GM21367 (cell line): ENCODE data around the gene CCL15.
"Not testable (repeated sequence)": the region's sequence is repeated elsewhere in the genome, so short reads cannot be mapped to it uniquely, and the experiment has no call there.

ENCODE experiments used
- ATAC-seq: cut with Tn5 transposase; IDR thresholded peaks from one replicate; pipeline ENCODE4 v1.9.1; 2021; ENCODE audit not compliant: unreplicated experiment

Gene CCL15

DNA sequence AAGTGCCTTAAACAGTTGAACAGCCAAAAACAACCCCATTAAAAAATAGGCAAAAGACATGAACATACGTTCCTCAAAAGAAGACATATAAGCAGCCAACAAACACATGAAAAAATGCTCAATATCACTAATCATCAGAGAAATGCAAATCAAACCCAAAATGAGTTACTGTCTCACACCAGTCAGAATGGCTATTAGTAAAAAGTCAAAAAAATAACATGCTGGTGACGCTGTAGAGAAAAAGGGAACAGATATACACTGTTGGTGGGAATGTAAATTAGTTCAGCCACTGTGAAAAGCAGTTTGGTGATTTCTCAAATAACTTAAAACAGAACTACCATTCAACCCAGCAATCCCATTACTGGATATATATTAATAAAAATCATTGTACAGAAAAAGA, 6.0 kb downstream of the CCL15 start:
- ATAC-seq = not testable (repeated sequence)

DNA sequence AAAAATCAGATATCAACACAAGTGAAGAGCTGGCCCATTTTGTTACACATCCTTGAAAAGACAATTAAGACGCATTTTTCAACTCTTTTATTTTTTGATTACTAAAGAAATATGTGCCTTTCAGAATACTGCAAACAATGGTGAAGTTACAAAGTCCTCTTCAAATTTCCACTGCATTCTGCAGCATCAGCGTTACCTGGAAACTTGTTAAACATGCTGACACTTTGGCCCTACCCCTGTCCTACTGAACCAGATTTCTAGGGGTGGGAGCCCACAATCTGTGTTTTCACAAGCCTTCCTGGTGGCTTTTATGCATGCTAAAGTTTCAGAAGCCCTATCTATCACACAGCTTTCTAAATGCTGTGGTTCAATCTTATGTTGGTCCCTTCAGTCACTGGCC, 10.3 kb downstream of the CCL15 start:
- no peak for ATAC-seq

DNA sequence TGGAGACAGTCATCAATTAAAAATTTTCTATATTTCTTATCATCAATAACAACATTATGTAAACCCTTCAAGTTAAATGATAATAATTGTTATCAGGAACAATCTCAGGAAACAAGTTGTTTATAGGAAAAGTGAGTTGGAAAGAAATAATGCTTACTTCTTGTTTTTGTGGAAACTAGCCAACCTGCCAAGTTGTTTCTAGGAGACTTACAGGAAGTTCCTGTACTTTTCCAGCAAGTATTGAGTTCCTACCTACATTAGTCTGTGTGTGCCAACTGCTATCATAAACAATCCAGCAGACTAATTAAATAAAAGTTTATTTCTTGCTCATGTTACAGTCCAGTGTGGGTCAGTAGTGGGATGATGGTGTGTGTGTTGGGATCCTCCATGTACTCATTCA, 13.2 kb downstream of the CCL15 start:
- ATAC-seq = no peak

DNA sequence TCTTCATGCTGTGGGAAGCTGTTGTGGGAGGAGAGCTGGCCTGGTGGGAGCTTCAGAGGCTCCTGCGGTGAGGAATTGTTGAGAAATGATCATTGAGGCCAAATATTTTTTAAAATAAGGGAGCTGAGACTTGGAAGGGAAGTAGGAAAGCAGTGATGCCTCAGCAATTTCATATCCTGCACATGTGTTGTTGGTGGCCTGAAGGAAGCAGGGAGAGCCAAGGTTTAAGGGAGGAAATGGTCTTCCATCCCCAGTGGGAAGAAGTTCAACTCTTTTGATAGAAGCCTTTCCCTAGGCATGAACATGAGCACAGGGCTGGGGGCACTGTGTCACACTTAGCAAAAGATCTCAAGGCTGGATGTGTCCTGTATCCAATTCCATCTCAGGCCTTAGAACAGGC, 14.7 kb downstream of the CCL15 start, which contains the start of gene CCL14:
Gene CCL14, minus strand, starts transcription at position 87 of the 400 bp plus-strand sequence. Its CDS starts 80 bp downstream, at position 7.
- no peak for ATAC-seq

- no peak for ATAC-seq
Measured at GRCh38 chr17:35984140-35984539, 17.2 kb downstream of the CCL15 start.

DNA sequence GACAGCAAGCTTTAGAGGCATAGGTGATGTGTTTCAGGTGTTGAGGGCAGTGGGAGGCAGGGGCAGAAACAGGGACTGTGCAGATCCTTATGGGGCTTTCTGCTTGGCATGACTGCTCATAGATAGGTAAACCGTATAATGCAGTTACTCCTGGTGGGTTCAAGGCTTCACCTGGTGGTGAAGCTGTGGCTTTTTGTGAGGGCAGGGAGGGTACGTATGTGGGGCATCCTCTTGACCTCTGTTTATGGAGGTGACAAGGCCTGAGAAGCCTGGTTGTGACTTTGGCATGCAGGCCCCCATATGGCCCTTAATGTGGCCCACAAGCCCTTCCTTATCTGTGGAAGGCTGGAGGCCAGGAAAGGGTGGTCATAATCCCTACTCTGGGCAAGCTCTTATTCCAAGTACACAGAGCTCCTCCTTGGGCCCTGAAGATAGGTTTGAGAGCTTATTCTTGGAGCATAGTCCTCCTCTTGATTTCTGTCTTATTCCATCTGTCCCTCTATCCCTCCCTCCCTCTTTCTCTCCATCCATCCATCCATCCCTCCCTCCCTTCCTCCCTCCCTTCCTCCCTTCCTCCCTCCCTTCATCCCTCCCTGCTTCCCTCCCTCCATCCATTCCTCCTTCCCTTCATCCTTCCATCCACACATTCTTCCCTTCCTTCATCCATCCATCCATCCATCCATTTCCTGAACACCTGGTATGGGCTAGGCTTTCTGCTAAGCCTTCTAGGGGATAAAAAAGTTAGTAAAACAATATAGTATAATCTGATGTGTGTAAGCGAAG, 18.8 kb downstream of the CCL15 start:
- ATAC-seq = no peak

DNA sequence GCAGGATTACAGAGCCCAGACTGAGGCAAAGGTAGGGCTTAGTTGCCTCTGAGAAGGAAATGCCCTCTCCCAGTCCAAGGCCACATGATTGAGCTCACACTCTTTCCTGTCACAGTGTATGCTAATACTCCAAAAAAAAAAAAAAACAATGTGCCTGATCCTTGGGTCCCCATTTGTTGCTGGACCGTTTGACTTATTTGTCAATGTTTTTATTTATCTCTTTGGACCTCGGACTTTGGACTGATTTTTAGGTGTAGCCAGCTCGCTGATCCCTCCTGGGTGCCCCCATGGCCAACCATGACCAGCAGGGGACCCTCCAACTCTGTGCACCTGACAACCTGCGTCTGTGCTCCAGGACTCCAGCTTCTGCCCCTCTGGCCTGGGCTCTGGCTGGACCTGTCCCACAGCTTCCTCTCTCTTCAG, 19.4 kb downstream of the CCL15 start:
- no peak for ATAC-seq

DNA sequence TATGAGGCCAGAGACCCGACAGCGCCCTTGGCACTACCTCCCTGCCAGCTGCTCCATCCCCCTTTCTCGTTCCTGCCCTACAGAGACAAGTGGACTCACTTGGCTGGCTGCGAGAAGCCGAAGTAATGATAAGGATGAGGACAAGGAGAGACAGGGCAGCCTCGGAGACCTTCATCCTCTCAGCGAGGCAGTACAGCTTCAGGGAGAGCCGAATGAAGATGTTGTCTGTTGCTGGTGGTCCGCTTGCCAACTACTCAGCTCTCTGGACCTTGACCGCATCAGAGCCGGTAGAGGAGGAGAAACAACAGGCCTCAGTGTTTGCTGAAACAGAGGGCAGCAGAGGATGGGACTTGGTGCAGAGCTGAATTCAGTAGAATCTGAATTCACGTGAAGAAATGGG, 20.1 kb downstream of the CCL15 start, which contains the start of gene CCL16:
Gene CCL16, minus strand, starts transcription at position 252 of the 400 bp plus-strand sequence. Its CDS starts 77 bp downstream, at position 175.
- ATAC-seq = no peak

GRCh38 chr17:35978346-35978745, 23.0 kb downstream of the CCL15 start:
- ATAC-seq = no peak

DNA sequence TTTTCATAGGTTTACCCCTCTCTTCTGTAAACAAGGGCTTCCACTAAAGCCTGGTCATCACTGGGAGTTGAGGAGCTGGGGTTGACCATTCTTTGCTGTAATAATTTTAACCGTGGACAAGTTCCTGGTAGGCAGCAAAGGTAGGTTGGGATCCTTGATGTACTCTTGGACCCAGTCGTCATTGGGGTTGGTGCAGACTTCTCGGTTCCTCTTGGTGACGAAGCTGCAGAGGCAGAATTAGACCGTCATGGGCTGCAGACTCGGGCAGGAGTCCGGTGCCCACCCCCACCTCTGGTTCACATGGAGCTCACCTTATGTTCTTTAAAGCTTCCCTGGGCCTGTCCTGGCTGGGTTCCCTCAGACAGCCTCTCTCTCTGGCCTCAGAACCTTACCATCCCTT, 23.8 kb downstream of the CCL15 start:
- no peak for ATAC-seq

GRCh38 chr17:35973333-35974260, 27.8 kb downstream of the CCL15 start:
- no peak for ATAC-seq

- no peak for ATAC-seq
Measured at GRCh38 chr17:35972945-35973332, 28.4 kb downstream of the CCL15 start.

GRCh38 chr17:35972535-35972934, 28.8 kb downstream of the CCL15 start:
- no peak for ATAC-seq

GRCh38 chr17:35972066-35972465, 29.3 kb downstream of the CCL15 start:
- no peak for ATAC-seq

- no peak for ATAC-seq
Measured at GRCh38 chr17:35969558-35970380, 31.6 kb downstream of the CCL15 start.

DNA sequence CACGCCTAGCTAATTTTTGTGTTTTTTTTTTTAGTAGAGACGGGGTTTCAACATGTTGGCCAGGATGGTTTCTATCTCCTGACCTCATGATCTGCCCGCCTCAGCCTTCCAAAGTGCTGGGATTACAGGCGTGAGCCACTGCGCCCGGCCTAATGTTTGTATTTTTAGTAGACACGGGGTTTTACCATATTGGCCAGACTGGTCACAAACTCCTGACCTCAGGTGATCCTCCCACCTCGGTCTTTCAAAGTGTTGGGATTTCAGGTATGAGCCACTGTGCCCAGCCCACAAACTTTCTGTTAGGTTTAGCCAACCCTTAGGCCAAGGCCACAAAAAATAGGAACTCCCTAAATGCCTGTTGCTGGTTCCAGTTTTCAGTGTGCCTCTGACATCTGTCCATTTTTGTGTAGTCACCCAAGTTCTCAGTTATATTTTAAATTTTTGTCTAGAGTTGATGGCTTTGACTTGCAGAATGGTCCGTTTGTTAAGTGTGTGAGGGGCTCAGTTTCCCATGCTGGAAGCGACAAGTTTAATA, 32.8 kb downstream of the CCL15 start:
- no peak for ATAC-seq

DNA sequence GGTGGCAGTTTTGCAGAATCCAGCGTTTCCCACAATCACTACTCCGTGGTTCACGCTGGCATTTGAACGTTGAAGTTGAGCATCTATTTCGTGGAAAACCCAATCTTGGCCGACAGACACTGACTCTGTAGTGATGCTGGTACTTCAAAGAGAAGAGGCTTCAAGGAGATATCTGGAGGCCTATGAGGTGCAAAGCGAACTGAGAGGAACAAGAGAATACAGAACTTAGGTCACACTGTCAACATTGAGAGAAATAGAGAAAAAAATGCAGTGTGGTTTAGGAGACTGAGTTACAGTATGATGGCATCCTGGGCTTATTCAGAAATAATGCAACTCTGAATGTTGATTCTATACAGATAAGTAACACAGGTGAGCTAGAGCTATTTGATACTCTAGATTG, 36.1 kb downstream of the CCL15 start:
- ATAC-seq = no peak

- no peak for ATAC-seq
Measured at GRCh38 chr17:35963663-35964062, 37.7 kb downstream of the CCL15 start.

GRCh38 chr17:35953720-35954119, 47.6 kb downstream of the CCL15 start:
- no peak for ATAC-seq

DNA sequence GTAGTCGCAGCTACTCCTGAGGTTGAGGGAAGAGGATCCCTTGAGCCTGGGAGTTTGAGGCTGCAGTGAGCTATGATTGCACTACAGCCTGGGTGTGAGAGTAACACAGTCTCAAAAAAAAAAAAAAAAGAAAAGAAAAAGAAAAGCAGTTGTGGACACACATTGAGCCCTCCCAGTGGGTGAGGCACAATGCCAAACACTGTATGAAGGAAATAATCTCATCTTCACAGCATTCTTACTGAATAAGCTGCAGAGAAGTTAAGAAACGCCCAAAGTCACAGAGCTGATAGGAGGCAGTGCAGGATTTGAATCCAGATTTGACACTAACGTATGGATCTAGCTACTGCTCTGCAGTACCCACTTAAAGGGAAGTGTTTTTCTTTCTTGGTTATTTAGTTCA, 52.0 kb downstream of the CCL15 start:
- ATAC-seq = no peak

- no peak for ATAC-seq
Measured at GRCh38 chr17:35948092-35948491, 53.3 kb downstream of the CCL15 start.
